ENCODE data around the gene IFI27L1.

Gene IFI27L1

GRCh38 chr14:94077823-94078222 lies 3.3 kb upstream of the IFI27L1 start:
- in situ Hi-C loops (cut with MboI; ENCODE audit: low sequenced_read_pairs): no loop called here

- in situ Hi-C loops (cut with MboI; ENCODE audit: low sequenced_read_pairs): no loop called here
Measured at GRCh38 chr14:94079891-94080620, 1.1 kb upstream of the IFI27L1 start.

- in situ Hi-C loops (cut with MboI; ENCODE audit: low sequenced_read_pairs): no loop called here
Measured at GRCh38 chr14:94081386-94081820, 293 bp downstream of the IFI27L1 start.

GRCh38 chr14:94087891-94088290 lies 6.8 kb downstream of the IFI27L1 start:
- in situ Hi-C loops (cut with MboI; ENCODE audit: low sequenced_read_pairs): no loop called here

GRCh38 chr14:94088516-94088915 lies 7.4 kb downstream of the IFI27L1 start:
- in situ Hi-C loops (cut with MboI; ENCODE audit: low sequenced_read_pairs): no loop called here

GRCh38 chr14:94089479-94089878 lies 8.4 kb downstream of the IFI27L1 start:
- in situ Hi-C loops (cut with MboI; ENCODE audit: low sequenced_read_pairs): no loop called here

GRCh38 chr14:94093418-94093817 lies 12.3 kb downstream of the IFI27L1 start:
- in situ Hi-C loops (cut with MboI; ENCODE audit: low sequenced_read_pairs): no loop called here

GRCh38 chr14:94097091-94097490 lies 16.0 kb downstream of the IFI27L1 start:
- in situ Hi-C loops (cut with MboI; ENCODE audit: low sequenced_read_pairs): no loop called here

- in situ Hi-C loops (cut with MboI; ENCODE audit: low sequenced_read_pairs): no loop called here
Measured at GRCh38 chr14:94098326-94098992, 17.3 kb downstream of the IFI27L1 start.

GRCh38 chr14:94099006-94099405 lies 17.9 kb downstream of the IFI27L1 start:
- in situ Hi-C loops (cut with MboI; ENCODE audit: low sequenced_read_pairs): no loop called here

- in situ Hi-C loops (cut with MboI; ENCODE audit: low sequenced_read_pairs): no loop called here
Measured at GRCh38 chr14:94100847-94101246, 19.7 kb downstream of the IFI27L1 start.

GRCh38 chr14:94101748-94102147 lies 20.6 kb downstream of the IFI27L1 start:
- in situ Hi-C loops (cut with MboI; ENCODE audit: low sequenced_read_pairs): no loop called here

- in situ Hi-C loops (cut with MboI; ENCODE audit: low sequenced_read_pairs): no loop called here
Measured at GRCh38 chr14:94102768-94103482, 21.8 kb downstream of the IFI27L1 start.

- in situ Hi-C loops (cut with MboI; ENCODE audit: low sequenced_read_pairs): no loop called here
Measured at GRCh38 chr14:94103554-94104150, 22.5 kb downstream of the IFI27L1 start.

- in situ Hi-C loops (cut with MboI; ENCODE audit: low sequenced_read_pairs): no loop called here
Measured at GRCh38 chr14:94104731-94105130, 23.6 kb downstream of the IFI27L1 start.

GRCh38 chr14:94109915-94110250 lies 28.8 kb downstream of the IFI27L1 start:
- in situ Hi-C loops (cut with MboI; ENCODE audit: low sequenced_read_pairs): no loop called here

- in situ Hi-C loops (cut with MboI; ENCODE audit: low sequenced_read_pairs): no loop called here
Measured at GRCh38 chr14:94110552-94111181, 29.6 kb downstream of the IFI27L1 start, which contains the start of gene IFI27. Gene IFI27 (plus strand): TSS chr14:94110736.

GRCh38 chr14:94111276-94112095 lies 30.4 kb downstream of the IFI27L1 start:
- in situ Hi-C loops (cut with MboI; ENCODE audit: low sequenced_read_pairs): no loop called here

GRCh38 chr14:94112513-94113063 lies 31.5 kb downstream of the IFI27L1 start:
- in situ Hi-C loops (cut with MboI; ENCODE audit: low sequenced_read_pairs): no loop called here

- in situ Hi-C loops (cut with MboI; ENCODE audit: low sequenced_read_pairs): no loop called here
Measured at GRCh38 chr14:94113073-94113472, 32.0 kb downstream of the IFI27L1 start.
